Stimulated activated CD8-positive, alpha-beta memory T cell treated with anti-CD3 and anti-CD28 coated beads, Interleukin-4, amount 100 ng/mL, for 24 hours (primary cell): ENCODE measurements around the gene PPIF.

Source experiments
- DNase-seq: peaks from one replicate; pipeline ENCODE4 v3.0.0-alpha.2; 2020; ENCODE audit warnings: low read depth

PPIF gene

DNA sequence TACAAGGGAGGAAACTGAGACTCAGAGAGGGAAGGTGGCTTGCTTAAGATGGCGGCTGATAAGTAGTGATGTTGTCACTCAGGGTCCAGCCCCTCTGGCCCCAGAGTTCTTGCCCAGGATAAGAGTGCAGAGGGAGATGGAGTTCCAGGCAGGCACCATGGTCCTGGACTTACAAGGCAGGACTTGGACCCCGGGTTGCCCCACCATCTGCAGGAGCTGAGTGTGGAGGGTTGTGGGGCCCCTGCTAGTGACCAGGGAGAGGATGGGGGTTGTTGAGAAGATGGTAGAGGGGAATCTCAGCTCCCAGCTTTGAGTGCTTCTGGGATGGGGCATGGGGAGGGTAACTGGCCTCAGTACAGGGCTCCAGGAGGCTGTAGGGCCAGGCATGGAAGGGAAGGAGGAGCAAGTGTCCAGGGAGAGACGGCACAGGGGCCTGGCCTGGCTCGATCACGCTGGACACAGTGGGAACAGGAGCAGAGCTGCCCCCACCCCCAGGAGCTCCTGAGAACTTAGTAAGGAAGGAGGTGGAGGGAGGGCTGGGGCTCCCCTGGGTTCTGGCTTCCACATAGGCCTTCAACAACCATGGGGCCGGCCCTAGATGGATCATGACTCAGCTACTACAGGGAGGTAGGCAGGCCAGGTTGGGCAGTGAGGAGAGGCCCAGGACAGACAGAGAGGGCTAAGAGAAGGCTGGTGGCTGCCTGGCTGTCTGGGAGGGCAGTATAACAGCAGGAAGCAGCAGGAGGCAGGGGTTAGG, 28.2 kb downstream of the PPIF start:
- no peak for DNase-seq

DNA sequence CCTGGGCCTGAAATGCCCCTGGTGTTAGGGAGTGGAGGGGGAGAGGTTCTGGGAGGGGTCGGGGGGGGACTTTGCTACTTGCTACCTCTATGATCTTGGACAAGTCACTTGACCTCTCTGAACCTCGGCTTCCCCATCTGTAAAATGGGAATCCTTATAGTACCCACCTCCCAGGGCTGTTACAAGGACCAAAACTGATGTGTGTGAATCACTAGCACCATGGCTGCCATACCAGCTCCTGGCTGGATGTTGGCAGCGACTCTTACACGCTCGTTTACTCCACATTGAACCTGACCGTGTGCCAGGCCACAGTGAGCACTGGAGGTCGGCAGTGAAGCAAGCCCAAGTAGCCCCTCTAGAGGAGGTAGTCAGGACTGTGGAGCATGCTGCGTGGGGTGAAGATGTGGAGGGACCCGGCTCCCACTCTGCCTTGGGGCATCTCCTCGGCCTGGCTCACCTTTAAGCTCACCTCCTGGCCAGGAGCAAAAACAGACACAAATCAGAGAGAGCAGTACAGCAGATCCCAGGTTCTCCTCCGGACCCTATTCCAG, 28.9 kb downstream of the PPIF start:
- DNase-seq: no peak

DNA sequence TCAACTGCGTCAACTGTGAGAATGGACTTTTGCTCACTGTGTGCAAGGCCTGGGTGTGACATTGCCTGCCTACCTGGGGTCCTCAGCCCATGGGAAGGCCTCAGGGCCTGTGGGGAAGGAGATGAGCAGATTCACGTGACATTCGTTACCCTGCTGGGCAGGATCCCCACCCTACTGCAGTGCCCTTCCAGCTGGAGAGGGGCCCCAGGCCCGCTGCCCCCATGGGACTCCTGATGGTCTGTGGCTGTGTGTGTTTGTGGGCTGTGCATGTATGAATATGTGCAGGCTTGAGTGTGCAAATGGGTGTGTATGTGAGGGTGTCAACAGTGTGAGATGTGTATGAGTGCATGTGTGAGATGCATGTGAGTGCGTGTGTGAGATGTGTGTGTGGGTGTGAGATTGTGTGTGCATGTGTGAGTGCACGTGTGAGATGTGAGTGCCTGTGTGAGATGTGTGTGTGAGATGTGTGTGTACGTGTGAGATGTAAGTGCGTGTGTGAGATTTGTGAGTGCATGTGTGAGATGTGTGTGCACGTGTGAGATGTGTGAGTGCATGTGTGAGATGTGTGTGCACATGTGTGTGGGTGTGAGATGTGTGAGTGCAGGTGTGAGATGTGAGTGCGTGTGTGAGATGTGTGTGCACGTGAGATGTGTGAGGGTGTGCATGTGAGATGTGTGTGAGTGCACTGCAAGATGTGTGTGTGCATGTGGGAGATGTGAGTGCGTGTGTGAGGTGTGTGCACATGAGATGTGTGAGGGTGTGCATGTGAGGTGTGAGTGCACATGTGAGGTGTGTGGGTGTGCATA, 29.7 kb downstream of the PPIF start:
- DNase-seq: no peak

DNA sequence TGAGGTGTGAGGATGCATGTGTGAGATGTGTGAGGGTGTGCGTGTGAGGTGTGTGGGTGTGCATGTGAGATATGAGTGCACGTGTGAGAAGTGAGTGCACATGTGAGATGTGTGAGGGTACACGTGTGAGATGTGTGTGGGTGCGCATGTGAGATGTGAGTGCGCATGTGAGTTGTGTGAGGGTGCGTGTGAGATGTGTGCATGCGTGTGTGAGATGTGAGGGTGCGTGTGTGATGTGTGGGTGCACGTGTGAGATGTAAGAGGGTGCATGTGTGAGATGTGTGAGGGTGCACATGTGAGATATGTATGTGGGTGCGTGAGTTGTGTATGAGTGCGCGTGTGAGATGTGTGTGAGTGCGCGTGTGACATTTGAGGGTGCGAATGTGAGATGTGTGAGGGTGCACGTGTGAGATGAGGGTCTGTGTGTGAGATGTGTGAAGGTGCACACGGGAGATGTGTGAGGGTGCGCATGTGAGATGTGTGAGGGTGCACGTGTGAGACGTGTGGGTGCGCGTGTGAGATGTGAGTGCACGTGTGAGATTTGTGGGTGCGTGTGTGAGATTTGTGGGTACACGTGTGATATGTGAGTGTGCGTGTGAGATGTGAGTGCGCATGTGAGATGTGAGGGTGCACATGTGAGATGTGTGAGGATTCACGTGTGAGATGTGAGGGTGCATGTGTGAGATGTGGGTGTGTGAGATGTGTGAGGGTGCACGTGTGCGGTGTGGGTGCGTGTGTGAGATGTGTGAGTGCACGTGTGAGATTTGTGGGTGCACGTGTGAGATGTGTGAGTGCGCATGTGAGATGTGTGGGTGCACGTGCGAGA, 30.5 kb downstream of the PPIF start:
- no peak for DNase-seq

DNA sequence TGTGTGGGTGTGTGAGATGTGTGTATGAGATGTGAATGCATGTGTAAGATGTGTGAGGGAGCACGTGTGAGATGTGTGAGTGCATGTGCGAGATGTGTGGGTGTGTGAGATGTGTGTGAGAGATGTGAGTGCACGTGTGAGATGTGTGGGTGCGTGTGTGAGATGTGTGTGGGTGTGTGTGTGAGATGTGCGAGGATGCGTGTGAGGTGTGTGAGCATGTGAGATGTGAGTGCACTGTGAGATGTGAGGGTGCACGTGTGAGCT, 31.0 kb downstream of the PPIF start:
- no peak for DNase-seq

DNA sequence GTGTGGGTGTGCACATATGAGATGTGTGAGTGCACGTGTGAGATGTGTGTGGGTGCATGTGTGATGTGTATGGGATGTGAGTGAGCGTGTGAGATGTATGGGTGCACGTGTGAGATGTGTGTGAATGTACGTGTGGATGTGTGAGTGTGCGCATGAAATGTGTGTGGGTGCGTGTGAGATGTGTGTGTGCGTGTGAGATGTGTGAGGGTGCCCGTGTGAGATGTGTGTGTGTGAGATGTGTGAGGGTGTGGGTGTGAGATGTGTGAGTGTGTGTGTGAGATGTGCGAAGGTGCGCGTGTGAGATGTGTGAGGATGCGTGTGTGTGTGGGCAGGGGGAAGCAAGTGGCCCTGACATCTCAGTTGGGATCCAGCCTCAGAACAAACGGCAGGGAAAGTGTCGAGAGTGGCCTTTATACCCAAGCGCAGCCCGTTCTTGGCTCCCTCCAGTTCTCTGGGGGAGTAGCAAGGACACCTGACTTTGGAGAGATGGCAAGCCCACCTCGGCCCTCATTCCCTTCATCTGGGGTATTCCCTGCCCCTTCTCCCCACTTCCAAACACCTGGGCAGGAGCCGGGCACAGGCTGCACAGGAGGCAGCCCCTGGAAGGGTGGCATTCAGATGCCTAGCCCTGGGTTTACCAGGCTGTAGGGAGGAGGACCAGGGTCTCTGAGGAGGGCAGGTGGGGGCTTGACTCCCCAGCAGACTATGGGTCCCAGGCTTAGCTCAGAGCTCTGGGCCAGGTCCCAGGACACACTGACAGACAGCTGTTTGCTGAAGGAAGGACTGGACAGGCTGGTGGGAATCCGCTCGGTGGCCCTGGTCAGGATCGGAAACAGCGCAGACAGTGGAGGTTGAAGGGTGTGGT, 31.6 kb downstream of the PPIF start:
- DNase-seq: no peak

DNA sequence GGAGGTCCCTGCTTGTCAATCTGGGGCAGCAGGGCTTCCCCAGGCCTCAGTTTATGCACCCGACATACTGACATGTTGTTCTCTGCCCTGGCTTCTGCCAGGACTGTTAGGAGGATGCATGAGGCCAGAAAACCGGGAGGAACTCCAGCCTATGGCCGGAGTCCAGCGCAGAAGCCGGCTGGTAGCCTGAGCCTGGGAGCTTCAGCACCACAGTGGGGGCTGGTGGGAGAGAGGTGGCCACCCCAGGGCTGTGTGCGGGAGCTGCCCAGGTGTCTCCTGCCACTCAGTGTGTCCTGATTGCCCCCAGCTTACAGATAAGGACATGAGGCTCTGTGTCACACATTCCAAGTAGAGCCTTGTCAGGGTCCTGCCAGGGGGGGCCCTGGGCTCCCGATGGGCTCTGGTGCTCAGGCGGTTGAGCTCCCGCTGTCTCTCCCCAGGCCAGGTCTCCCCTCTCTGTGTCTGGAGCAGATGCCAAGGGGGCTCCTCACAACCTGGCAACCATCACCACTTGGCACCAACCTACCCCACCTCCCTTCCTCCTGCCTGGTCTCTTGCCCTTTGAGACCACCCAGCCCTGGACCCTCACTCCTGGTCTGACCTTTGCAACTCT, 32.3 kb downstream of the PPIF start:
- DNase-seq: no peak

DNA sequence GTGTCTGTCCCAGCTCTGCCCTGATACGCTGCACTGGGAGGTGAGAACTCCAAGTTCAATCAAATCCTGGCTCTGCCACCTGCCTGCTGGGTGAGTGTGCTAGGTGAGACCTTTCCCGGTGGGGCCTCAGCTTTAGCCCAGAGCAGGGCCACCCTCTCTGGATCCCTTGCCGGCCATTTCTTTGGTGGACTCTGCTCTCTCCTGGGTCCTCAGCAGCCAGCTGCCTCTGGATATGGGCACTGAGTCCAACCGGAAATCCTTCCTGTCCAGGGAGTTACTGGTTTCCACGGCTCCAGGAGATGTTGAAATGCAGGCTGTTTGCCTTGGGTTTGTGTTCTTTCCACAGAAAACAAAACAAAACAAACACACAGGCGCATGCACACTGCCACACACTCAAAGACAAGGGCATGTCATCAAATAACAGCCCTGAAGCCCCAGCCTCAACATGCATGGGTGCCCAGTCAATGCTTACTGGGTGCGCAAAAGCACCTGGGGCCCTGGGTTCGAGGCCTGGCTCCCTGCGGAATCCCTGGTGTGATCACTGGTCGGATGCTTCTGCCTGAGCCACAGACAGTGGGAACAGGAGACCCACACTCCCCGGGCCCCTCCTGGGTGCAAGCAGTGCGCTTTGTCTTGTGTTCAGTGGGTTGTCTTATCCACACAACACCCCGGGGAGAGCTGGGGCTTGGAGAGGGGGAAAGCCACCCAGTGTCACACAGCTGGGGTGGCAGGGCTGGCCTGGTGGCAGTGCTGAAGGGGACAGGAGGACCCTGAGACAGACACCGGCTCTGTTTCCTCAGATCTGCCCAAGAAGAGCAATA, 33.1 kb downstream of the PPIF start:
- DNase-seq: no peak

DNA sequence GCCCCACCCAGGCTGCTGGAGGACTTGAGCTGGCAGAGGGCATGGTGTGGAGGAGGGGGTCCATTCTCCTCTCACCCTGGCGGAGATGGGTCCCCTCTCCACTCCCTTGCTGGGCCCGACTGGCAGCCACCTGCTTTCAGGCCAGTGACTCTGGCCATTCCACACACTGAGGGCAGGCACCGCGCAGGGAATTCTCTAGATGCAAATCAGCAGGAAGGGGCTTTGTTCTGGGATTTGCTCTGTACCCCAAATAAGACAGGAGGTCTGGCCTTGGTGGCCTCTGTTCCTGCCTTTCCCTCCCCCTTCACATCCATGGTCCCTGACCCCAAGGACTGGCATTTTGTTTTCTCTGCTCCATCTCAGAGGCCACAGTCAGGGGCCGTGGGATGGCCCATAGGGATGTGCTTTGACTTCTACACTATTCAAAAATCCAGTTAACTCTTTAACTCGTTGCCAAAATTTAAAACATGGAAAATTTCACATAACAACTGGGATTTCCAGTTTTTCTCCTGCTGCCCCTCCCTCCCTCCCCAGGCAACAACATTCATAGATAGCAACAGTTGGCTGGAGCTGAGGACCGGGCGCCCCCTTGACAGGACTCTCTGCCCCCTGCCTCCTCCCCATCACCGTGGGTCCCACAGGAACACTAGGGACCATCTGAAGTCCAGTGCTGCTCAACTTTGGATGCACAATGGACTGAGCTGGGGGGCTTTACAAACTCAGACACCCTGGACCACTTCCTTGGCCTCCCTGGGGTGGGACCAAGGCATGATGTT, 33.9 kb downstream of the PPIF start:
- no peak for DNase-seq

DNA sequence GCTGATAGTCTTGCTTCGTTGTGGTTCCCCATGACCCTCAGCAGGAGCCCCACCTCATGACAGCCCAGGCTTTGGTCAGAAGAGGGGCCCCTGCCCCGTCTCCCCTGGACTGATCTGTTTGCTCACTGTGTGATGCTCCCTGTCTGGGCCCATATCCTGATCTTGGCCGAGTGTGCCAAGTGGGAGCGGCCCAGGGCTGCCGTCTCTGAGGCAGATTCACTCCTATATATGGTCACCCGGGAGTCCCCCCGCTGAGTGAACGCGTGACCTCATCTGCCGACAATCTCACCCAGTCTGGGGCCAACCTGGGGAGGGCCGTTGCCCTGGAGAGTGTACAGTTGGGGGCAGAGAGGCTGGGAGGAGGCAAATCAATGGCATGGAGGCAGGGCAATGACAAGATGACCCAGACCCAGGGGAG, 34.5 kb downstream of the PPIF start:
- no peak for DNase-seq

DNA sequence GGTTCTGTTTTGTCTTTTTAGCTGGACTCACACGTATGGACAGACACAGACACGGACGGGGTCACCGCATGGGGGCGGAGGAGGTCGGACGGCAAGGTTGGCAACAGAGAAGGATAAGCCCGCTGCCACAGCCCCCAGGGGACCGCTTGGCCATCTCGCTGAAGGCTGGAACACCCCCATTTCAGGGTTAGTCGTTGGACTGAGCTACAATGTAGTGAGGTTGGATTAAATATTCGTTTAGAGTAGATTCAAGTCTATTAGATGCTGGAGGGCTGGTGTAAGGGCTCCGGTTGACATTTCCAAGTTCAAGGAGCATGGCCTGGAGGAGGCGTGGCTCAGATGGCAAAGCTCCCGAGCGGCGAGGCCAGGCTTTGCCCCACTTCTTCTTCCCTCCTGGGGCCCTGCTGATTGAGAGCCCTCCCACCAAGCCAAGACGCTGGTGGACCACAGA, 35.2 kb downstream of the PPIF start:
- no peak for DNase-seq

DNA sequence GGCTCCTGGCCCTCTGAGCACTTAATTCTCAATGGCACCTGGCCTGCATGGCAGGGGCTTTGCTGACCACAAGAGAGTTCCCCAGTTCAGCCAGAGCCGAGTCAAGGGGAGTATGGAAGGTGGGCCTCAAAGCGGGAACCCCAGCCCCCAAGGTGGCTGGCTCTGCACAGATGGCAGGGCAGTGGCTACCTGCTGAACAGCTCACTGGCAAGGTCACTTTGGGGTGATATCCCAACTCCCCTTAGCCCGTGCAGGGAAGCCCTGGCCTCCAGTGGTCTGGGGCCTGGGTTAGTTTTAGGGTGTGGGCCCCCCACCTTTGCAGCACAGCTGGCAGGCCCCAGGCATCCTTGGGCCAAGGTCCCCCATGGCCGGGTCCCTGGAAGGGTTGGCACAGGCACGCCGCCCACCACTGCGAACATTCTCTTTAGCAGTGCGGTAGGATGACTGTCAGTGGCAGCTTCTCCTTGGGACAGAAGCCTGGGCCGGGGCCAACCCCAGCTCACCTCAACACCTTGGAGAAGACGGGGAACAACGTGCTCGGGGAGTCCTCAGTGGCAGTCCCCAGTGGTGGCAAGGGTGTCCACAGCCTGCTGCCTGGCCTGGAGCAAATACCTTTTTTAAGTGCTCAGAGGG, 36.8 kb downstream of the PPIF start:
- DNase-seq: no peak

DNA sequence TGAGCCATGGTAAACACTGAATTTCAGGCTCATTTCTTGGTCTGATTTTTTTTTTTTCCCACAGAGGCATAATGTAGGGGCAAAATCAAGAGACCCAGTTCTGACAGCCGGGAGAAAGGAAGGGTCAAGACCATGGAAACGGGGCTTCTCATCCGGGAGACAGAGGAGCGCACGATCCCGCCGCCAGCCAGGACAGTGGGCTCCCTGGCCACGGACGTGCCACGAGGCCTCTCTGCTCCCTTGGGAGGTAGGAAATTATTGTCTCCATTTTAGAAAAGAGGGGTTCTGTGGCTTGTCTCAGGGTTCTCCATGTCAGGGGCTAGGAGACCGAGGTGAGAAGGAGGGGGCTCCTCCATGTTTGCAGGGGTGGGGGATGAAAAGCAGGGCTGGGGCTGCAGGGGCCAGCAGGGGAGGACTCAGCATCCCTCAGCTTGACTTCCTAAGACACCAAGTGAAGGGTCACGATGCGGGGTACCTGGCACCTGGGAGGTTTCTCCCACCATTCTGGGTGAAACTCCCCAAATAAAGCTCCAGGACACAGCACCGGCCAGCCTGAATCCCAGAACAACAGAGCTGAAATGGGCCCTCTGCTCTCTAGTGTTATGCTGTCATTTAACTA, 37.6 kb downstream of the PPIF start:
- no peak for DNase-seq

DNA sequence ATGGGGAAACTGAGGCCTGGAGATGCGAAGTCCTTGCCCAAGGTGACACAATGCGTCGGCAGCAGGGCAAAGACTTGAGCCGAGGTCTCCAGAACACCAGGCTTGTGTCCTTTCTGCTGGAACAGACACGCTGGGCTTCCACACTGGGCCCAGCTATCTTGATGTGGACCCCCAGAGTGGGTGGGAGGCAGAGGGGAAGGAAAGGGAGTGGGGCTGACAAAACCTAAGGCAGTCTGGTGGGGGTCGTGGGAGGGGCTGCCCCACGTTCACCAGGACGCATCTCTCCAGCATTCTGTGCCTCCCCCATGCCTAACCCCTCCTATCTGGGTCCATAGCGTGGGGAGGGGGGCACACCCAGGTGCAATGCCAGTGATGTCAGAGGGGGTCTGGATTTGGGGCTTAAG, 38.1 kb downstream of the PPIF start:
- no peak for DNase-seq

DNA sequence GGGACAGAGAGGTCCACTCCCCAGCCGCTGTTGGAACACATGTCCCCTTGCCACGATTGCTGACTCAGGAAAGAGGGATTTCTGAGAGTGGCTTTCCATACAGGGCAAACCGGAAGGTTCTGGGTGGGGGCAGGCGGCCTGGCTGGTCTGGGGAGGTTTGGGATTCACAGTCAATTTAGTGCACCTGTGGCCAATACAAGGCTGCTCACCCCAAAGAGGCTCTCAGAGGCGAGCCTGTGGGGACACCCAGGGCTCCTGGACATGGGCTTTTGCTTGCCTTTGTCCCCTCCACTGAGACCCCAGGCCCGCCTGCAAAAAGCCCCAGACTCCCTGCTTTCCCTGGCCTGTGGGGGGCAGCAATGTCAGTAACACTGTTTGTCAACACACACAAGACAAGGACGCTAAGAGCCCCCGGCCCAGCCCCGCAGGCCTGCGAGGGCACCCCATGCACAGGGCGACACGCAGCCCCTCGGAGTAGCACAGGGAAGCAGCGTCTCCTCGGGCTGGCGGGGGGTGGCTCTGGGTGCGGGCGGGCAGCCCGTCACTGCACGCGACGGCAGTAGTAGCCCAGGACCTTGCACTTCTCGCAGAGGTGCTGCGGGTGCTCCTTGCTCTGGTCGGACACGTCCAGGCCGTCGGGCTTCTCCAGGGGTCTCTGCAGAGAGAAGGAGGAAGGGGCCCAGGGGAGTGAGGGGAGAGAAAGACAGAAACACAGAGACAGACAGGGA, 38.7 kb downstream of the PPIF start:
- DNase-seq: no peak

DNA sequence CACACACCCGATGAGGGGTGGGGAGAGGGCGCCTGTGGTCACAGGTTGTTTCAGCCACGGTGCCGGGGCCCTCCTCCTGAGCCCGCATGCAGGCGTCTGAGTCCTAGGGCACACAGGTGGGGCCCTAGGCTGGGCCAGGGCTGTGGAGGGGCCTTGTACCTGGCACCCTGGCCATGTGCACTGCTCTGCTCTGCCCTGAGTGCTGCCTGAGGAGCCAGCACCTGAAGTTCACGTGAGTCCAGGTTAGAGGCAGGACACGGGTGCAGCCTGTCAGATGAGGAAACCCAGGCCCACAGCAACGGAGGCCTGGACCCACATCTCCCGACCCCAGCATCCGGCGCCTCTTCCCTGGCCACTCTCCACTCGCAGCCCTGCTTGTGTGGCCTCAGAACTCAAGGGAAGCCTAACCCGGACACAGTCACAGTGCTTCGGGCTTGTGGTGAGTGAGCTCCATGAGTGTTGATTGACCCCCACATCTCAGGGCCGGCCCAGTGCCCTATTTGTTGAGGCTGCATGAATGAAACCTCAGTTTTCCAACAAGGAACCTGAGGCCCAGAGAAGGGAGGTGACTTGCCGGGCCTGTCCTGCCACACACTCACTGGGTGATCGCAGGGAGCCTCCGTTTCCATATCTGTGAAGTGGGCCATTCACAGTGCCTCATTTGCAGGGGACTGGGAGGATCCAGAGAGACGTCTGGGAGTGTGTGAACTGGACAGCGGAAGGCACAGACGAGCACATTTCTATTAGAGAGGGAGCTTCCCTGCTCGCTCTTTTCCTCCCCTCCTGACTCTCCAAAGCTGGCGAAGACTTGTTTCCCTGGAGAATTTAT, 39.6 kb downstream of the PPIF start:
- no peak for DNase-seq

DNA sequence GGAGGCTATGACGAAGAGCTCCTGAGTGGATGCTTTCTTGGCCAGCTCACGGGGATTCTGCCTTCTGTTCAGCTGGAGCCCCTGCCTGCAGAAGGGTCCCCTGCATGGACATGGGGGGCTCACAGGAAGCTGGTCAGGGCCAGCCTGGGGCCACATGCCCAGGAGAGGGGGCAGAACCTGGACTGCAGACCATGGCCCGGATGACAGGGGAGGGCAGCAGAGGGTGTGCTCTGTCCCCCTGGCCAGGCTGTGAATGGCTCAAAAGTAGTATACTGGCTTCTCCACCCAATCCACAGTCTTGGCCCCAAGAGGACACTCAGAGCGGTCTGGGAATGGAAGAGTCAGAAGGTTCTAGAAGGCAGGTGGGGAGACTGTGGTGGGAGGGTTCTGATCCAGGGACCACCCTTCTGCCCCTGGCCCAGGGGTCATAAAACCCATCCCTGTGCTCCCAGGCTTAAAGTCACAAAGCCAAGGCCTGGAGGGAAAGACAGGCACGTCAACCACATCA, 40.3 kb downstream of the PPIF start:
- no peak for DNase-seq
